SK-N-SH (cell line): ENCODE results near the gene KRT36.

Experiments
- MXI1 ChIP-seq: IDR thresholded peaks from 2 replicates; pipeline ENCODE4 v1.6.1; 2012; ENCODE audit warnings: mild to moderate bottlenecking, low read depth, low read length, improper control_type of control experiment
- POLR2AphosphoS5 ChIP-seq: IDR thresholded peaks from 2 replicates; pipeline ENCODE4 v1.6.1; 2012; ENCODE audit warnings: low read depth, low read length
- SIN3A ChIP-seq: IDR thresholded peaks from 2 replicates; pipeline ENCODE4 v1.6.1; 2012; ENCODE audit warnings: low read depth, mild to moderate bottlenecking, low read length, moderate library complexity, borderline replicate concordance
- SMC3 ChIP-seq: IDR thresholded peaks from 2 replicates; pipeline ENCODE4 v1.6.1; 2012; ENCODE audit warnings: low read depth, low read length, improper control_type of control experiment
- TF ChIP-seq, protein P1 (sequence below): fragments of 200-600 bp; sonication (generic); IDR thresholded peaks from 2 replicates; pipeline ENCODE4 v1.6.1; 2017; ENCODE audit warnings: antibody characterized with exemption, mild to moderate bottlenecking, moderate library complexity
- TF ChIP-seq, protein P2 (sequence below): fragments of 150-350 bp; IDR thresholded peaks from 2 replicates; pipeline ENCODE4 v1.6.1; 2017; ENCODE audit warnings: antibody characterized with exemption, low read length, low read depth, borderline replicate concordance

DNA sequence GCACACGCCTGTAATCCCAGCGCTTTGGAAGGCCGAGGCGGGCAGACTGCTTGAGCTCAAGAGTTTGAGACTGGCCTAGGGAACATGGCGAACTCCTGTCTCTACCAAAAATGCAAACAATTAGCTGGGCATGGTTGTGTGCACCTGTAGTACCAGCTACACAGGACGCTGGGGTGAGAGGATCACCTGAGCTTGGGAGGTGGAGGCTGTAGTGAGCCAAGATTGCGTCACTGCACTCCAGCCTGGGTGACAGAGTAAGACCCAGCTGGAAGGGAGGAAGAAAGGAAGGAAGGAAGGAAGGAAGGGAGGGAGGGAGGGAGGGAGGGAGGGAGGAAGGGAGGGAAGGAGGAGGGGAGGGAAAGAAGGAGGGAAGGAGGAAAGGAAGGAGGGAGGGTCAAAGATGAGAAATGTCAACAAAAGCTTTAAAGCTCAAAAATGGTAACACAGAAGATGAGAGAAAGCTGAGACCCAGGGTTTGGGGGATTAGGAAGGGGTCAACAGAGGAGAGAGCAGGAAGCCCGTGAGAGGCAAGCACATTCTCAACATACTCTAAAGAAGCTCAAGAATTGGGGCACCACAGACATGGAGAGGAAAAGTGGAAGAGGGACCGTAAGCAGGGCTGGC, 43.3 kb upstream of the KRT36 start:
- TF ChIP-seq, protein P1, sequence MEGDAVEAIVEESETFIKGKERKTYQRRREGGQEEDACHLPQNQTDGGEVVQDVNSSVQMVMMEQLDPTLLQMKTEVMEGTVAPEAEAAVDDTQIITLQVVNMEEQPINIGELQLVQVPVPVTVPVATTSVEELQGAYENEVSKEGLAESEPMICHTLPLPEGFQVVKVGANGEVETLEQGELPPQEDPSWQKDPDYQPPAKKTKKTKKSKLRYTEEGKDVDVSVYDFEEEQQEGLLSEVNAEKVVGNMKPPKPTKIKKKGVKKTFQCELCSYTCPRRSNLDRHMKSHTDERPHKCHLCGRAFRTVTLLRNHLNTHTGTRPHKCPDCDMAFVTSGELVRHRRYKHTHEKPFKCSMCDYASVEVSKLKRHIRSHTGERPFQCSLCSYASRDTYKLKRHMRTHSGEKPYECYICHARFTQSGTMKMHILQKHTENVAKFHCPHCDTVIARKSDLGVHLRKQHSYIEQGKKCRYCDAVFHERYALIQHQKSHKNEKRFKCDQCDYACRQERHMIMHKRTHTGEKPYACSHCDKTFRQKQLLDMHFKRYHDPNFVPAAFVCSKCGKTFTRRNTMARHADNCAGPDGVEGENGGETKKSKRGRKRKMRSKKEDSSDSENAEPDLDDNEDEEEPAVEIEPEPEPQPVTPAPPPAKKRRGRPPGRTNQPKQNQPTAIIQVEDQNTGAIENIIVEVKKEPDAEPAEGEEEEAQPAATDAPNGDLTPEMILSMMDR = no peak
- TF ChIP-seq POLR2AphosphoS5 (no peak), MXI1 (no peak), SMC3 (no peak), SIN3A (no peak)
- TF ChIP-seq, protein P2, sequence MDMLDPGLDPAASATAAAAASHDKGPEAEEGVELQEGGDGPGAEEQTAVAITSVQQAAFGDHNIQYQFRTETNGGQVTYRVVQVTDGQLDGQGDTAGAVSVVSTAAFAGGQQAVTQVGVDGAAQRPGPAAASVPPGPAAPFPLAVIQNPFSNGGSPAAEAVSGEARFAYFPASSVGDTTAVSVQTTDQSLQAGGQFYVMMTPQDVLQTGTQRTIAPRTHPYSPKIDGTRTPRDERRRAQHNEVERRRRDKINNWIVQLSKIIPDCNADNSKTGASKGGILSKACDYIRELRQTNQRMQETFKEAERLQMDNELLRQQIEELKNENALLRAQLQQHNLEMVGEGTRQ = no peak
